ENCODE results near the gene SLC5A3.

DNA sequence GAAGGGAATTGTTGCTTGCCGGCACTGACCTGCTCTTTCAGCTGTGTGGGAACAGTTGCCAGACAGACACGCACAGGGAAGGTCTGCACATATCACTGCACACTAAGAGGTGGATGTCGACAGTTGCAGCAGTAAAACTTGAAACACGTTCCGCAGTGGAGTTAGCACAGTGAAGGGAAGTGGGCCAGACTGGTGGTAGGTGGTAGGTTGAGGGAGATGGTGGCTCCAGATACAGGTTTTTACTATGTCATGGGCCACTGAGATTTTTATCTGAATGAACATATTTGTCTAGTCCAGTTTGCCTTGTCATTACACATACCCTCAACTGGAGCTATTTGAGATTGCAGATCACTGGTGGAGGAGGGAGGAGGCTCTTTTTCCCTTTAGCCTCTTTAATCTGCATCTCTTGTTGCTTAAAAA is 13.5 kb downstream of the SLC5A3 start:
- TF ChIP-seq, protein P1, sequence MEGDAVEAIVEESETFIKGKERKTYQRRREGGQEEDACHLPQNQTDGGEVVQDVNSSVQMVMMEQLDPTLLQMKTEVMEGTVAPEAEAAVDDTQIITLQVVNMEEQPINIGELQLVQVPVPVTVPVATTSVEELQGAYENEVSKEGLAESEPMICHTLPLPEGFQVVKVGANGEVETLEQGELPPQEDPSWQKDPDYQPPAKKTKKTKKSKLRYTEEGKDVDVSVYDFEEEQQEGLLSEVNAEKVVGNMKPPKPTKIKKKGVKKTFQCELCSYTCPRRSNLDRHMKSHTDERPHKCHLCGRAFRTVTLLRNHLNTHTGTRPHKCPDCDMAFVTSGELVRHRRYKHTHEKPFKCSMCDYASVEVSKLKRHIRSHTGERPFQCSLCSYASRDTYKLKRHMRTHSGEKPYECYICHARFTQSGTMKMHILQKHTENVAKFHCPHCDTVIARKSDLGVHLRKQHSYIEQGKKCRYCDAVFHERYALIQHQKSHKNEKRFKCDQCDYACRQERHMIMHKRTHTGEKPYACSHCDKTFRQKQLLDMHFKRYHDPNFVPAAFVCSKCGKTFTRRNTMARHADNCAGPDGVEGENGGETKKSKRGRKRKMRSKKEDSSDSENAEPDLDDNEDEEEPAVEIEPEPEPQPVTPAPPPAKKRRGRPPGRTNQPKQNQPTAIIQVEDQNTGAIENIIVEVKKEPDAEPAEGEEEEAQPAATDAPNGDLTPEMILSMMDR (conservative IDR thresholded peaks at IDR 0.05; ENCODE audit: low read depth in 2 of 2) = no peak
- TF ChIP-seq EZH2 (IDR thresholded peaks at IDR 0.05; ENCODE audit: low read depth, unreplicated experiment) (no peak), JUNB (IDR thresholded peaks at IDR 0.05; ENCODE audit: unreplicated experiment) (no peak)

Measured in GM23338 (cell line).